ENCODE data around the gene FIBP. TPM values are rescaled to one million over a fixed set of nuclear protein-coding genes. Genes with fewer than 3 reads are reported as not detected.

Gene FIBP
- total RNA-seq, 1 donor from 2014 or later: 145 TPM

DNA sequence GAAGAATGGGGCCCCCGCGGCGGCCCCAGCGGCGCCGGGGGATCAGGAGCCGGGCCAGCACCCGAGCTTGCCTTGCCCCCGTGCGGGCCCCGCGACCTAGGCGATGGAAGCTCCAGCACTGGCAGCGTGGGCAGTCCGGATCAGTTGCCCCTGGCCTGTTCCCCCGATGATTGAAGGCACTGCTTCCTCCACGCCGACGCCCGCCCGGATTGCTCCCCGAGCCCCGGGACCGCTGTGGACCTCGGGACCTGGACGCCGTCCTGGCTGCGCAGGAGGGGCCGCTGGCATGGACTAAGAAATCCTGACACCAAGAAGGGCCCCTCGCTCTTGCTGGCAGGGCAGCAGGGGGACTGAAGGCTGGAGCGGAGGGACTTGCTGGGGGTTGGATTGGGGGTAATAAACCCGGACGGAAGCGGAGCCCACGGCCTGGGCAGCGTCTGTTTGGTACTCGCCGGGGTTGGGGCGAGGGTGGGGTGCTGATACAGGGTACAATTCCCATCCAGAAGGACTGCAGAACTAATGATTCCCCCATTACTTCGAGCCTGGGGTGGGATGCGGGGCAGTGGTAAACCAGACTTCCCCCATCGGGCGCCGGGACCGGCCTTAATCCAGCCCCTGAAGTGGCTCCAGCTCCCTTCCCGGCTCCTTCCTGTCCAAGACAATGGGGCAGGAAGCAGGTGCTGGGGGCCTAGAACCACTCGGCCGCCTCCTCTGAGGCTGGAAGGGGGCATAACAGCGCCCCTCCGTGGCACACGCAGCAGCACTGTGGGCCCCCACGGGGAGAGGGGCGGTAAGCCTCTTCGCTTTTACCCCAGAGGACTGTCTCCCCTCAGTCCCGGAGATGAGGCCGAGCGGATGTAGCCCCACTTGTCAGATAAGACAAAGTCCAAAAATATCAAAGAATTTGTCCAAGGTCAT is 3.2 kb upstream of the FIBP start:
- peak; percentile 55 to 93 for DNase-seq (ENCODE audit: low read depth in 2 of 2)

- DNase-seq (ENCODE audit: low read depth in 2 of 2): peak; percentile 96 to 97
Measured at GRCh38 chr11:65890324-65891218, 2.3 kb upstream of the FIBP start, which contains the start of gene CCDC85B. CCDC85B (plus strand) TSS chr11:65890673; CDS start chr11:65890784, 111 bp downstream.

DNA sequence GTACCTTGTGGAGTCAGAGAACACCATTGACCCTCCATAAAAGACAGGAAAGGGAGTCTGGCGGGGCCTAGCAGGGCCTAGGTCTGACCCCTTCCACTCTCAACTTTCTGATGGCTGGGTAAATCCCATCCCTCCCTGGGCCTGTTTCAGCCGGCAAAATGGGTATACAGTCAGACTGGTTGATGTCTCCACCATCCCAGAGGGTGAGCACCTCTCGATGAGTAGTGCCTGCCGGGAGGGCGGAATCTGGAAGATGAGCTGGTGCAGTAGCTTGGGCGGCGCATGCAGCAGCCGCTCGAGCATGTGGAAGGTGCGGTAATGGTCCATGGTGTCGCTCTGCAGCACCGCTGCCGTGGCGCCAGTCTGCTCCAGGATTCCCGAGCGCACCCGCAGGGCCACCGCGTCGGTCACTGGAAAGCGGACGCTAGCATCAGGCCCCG is 528 bp downstream of the FIBP start:
- peak in 1 of 2 donors; percentile 50 for DNase-seq (ENCODE audit: low read depth in 2 of 2)

GRCh38 chr11:65886826-65887722 is 1.2 kb downstream of the FIBP start:
- no peak for DNase-seq (ENCODE audit: low read depth in 2 of 2)

DNA sequence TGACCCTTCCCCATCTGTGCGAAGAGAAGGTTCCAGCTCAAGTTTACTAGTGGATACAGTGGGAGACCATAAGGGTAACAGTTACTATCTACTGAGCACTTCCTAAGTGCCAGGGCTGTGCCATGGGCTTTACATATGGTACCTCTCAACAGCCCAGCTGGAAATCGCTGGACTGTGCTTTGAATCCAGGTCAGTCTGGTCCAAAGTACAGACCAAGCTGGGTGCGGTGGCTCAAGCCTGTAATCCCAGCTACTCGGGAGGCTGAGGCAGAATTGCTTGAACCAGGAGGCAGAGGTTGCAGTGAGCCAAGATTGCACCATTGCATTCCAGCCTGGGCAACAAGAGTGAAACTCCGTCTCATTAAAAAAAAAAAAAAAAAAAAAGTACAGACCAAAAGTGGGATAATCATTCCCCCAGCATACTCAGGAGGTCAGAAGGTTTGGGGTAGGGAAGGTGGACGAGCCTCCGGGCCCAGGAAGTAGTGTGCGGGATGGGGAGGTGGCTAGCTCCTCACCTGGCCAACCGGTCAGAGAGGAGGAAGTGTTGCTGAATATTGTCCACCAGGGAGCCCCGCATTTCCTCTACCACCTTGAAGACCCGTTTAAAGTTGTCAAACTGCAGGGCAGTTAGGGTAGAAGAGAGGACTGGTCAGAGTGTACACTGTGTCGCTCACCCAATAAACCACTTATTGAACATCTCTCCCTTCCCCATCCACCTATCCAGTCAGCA is 2.3 kb downstream of the FIBP start:
- no peak for DNase-seq (ENCODE audit: low read depth in 2 of 2)

DNA sequence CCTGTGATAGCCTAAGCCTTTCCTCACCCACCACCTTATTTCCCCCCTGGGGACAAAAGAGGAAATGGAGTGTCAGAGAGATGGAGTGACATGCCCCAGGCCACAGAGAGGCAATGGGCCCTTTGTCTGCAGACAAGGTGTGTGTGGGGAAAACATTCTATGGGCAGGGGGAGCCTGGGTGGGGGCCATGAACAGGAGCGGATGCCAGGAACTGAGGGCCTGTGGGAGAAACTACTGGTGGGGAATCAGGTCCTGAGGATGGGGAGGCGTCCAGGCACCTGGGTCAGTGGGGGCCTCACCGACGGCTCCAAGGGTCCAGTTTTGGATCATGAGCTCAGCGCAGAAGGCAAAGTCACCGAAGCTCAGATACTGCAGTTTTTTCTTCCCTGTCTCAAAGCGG is 3.0 kb downstream of the FIBP start:
- no peak for DNase-seq (ENCODE audit: low read depth in 2 of 2)

GRCh38 chr11:65884716-65885092 is 3.6 kb downstream of the FIBP start:
- DNase-seq (ENCODE audit: low read depth in 2 of 2): peak; percentile 81 to 90

- DNase-seq (ENCODE audit: low read depth in 2 of 2): no peak
Measured at GRCh38 chr11:65883786-65884715, 4.2 kb downstream of the FIBP start.

DNA sequence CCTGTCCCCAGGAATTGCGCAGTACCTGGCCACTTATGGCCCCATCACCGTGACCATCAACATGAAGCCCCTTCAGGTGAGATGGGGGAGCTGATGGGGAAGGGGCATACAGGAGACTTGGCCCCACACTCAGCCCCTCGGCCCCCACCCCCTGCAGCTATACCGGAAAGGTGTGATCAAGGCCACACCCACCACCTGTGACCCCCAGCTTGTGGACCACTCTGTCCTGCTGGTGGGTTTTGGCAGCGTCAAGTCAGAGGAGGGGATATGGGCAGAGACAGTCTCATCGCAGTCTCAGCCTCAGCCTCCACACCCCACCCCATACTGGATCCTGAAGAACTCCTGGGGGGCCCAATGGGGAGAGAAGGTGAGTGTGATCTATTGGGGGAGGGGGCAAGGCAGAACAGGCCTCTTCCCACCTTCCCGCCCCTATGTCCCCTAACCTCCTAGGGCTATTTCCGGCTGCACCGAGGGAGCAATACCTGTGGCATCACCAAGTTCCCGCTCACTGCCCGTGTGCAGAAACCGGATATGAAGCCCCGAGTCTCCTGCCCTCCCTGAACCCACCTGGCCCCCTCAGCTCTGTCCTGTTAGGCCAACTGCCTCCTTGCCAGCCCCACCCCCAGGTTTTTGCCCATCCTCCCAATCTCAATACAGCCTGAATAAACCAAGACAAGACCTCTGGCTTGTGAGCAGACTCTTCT is 5.1 kb downstream of the FIBP start:
- DNase-seq (ENCODE audit: low read depth in 2 of 2): no peak

- DNase-seq (ENCODE audit: low read depth in 2 of 2): no peak
Measured at GRCh38 chr11:65882120-65883057, 5.9 kb downstream of the FIBP start.

DNA sequence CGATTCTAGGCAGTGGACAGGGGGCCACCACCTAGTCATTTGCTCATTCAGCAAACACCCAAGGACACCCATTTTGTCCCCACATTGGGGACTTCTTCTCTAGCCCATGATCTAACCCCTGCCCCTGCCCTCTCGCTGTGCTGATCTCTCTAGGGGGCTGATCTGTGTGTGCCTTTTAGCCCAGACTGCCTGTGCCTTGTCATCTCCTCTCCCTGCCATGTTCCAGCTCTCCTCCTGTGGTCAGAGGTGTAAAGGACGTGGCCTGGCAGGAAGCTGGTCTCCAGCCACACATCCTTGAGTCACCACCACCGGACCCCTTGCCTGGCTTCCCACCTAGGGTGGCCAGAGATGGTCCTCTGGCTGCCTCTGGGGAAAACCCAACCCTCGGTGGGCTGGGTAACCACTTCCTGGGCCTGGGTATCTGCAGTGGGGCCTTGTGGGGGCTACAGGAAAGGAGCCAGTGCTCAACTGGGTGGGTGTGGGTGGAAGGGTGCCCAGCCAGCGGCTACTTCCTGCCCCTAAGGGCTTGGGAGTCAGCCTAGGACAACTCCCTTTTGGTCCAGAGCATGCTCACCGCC is 7.3 kb downstream of the FIBP start:
- no peak for DNase-seq (ENCODE audit: low read depth in 2 of 2)

DNA sequence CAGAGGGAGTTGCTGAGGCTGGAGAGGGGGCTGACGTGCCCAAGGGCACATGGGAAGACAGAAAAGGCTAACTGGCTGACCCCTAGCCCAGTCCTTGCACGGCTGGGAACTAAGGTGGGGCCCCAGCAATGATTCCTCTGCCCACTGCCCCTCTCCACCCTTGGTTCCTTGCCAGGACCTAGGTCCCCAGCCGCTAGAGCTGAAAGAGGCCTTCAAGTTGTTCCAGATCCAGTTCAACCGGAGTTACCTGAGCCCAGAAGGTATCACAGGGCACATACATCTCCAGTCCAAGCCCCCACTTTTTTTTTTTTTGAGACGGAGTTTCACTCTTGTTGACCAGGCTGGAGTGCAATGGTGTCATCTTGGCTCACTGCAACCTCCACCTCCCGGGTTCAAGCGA is 8.2 kb downstream of the FIBP start:
- no peak for DNase-seq (ENCODE audit: low read depth in 2 of 2)

DNA sequence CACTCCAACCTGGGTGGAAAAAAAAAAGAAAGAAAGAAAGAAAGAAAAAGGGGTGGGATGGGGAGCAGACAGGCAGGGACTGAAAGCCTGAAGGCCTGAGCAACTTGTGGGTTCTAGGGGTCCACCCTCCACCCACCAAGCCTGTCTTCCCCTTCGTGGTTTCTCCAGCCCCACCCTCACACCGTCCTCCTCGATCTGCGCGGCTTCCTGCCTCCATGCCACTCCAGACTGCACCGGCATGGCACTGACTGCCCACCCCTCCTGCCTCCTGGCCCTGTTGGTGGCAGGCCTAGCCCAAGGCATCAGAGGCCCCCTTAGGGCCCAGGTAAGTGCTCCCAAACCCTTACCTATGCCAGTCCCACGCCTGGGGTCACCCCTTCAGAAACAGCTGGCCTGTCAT is 8.7 kb downstream of the FIBP start, which contains the start of gene CTSW:
TSS of gene CTSW (plus strand) at position 221 of the 400 bp plus-strand sequence. CDS start at position 239, 18 bp downstream.
- DNase-seq (ENCODE audit: low read depth in 2 of 2): no peak

DNA sequence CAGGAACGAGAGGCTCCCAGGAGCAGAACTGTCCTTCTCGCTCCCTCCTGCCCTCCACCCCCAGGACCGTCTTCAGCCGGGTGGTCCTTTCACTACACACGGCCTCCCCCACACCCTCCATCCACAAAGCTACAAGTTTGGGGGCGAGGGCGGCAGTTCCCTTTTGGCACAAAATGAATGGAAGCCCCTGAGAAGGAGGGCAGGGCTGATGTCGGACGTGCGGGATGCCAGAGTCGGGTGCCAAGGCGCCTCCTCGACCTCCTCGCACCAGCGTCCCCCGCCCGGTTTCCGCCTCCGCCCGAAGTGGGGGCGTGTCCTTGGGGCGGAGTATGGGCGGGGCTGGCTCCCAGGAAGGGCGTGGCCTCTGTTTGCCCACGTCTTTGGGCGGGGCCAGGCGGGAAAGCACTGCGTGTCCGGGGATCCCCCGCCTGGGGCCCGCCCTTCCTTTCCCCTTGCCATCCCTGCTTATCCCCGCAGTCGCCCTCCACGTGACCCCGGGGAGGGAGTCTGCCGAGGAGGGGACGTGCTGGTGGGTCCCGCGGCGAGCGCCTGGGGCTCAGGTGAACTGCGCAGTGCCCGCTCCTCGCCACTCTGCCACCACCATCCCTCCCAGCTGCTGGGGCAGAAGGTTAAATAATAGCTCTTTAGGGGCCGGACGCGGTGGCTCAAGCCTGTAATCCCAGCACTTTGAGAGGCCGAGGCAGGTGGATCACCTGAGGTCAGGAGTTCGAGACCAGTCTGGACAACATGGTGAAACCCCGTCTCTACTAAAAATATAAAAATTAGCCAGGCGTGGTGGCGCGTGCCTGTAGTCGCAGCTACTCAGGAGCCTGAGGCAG is 14.7 kb downstream of the FIBP start:
- DNase-seq (ENCODE audit: low read depth in 2 of 2): peak; percentile 65 to 85

- no peak for DNase-seq (ENCODE audit: low read depth in 2 of 2)
Measured at GRCh38 chr11:65872586-65873317, 15.5 kb downstream of the FIBP start, which contains the start of gene EFEMP2. EFEMP2 (minus strand) TSS chr11:65872800; CDS start chr11:65872354, 446 bp downstream.

Data from lung microvascular endothelial cell (primary cell).